Panc1 (cell line): ENCODE measurements around the gene CCL5. TPM values are rescaled to one million over a fixed set of nuclear protein-coding genes. Genes with fewer than 3 reads are reported as not detected.

Experiments used
- ATAC-seq: fragments of 200-7000 bp; cut with Tn5 transposase; 2 replicates; pipeline ENCODE4 v1.9.1; 2020; ENCODE audit warnings: mild to moderate bottlenecking, moderate library complexity
- BruUV-seq: library from RNA; stranded (reverse); fragments of 400-500 nt; replicated peaks from 2 replicates; lab custom pipeline; 2021; lab: Mats Ljungman, UMichigan
- CTCF ChIA-PET: fragments of 300-600 bp; sonication (Branson Sonifier 250); formaldehyde crosslinking; loops from one replicate; lab custom pipeline; 2022; ENCODE audit warnings: antibody characterized with exemption; lab: Charles Lee
- POLR2A ChIA-PET: fragments of 300-600 bp; sonication (Branson Sonifier 250); formaldehyde crosslinking; loops from one replicate; lab custom pipeline; 2022; ENCODE audit warnings: antibody characterized with exemption; lab: Charles Lee
- DNase-seq: peaks from one replicate; pipeline ENCODE4 v3.0.0-alpha.2; 2010; ENCODE audit warnings: low read depth, low spot score
- H3K27ac ChIP-seq: 2 replicates; pipeline ENCODE4 v1.5.1; 2011; ENCODE audit warnings: mild to moderate bottlenecking, low read length, inconsistent platforms
- H3K27me3 ChIP-seq: fragments of 200-500 bp; sonication (Bioruptor generic); 2 replicates; pipeline ENCODE4 v1.6.0; 2014; ENCODE audit warnings: low read length, inconsistent platforms; ENCODE audit not compliant: control insufficient read depth, insufficient read depth
- H3K36me3 ChIP-seq: fragments of 200-500 bp; sonication (Bioruptor generic); 2 replicates; pipeline ENCODE4 v1.5.1; 2014; ENCODE audit warnings: inconsistent platforms, mild to moderate bottlenecking, low read length, moderate library complexity; ENCODE audit not compliant: control insufficient read depth, insufficient read depth
- H3K4me1 ChIP-seq: 2 replicates; pipeline ENCODE4 v1.5.1; 2011; ENCODE audit warnings: inconsistent platforms, mild to moderate bottlenecking, low read length, moderate library complexity; ENCODE audit not compliant: control insufficient read depth, insufficient read depth
- H3K4me3 ChIP-seq, 2 experiments: 2 replicates each; pipeline ENCODE4 v1.5.1; 2011 to 2012; ENCODE audit warnings: low read depth in 2 of 2, low read length in 2 of 2, mild to moderate bottlenecking in 2 of 2, inconsistent platforms in 1 of 2, moderate library complexity in 1 of 2
- H3K9me3 ChIP-seq: fragments of 200-500 bp; sonication (Bioruptor generic); 2 replicates; pipeline ENCODE4 v1.5.1; 2014; ENCODE audit warnings: low read depth, mild to moderate bottlenecking, inconsistent platforms, low read length, moderate library complexity; ENCODE audit not compliant: control insufficient read depth, insufficient read depth
- REST ChIP-seq, 2 experiments: IDR thresholded peaks; 2 replicates each; pipeline ENCODE4 v1.6.1; 2011 to 2012; ENCODE audit warnings: low read depth in 2 of 2, control low read depth in 1 of 2, low read length in 1 of 2, mild to moderate bottlenecking in 1 of 2, moderate library complexity in 1 of 2; ENCODE audit not compliant: insufficient read depth in 1 of 2
- SIN3A ChIP-seq: IDR thresholded peaks from 2 replicates; pipeline ENCODE4 v1.6.1; 2012; ENCODE audit warnings: low read depth, mild to moderate bottlenecking, low read length, moderate library complexity, borderline replicate concordance; ENCODE audit not compliant: insufficient read depth
- in situ Hi-C: cut with HindIII; loops from 2 replicates; pipeline ENCODE4 v1.10.0; 2016; ENCODE audit warnings: low sequenced_read_pairs, low pct_unique_long_range_greater_than_20kb
- intact Hi-C: fragments of 100-400 bp; cut with micrococcal nuclease; formaldehyde crosslinking; loops from one replicate; pipeline ENCODE4 v1.10.0; 2022; ENCODE audit not compliant: unreplicated experiment
- total RNA-seq: library from RNA; stranded (reverse); gene quantifications from one replicate; pipeline ENCODE4 v1.2.1, GENCODE V29; 2021; ENCODE audit not compliant: unreplicated experiment

The CCL5 gene
- total RNA-seq, 1 experiment from 2014 or later: 15.9 TPM

GRCh38 chr17:35901631-35902175, 21.5 kb upstream of the CCL5 start:
- POLR2A ChIA-PET: interaction anchor here (0.6 kb wide), 1 partner anchor 24 kb away, joined by 14 read pairs; no protein-coding TSS in a partner anchor
- CTCF ChIA-PET: interaction anchor here (0.7 kb wide), 1 partner anchor 26 kb away, joined by 5 read pairs; no protein-coding TSS in a partner anchor
- Histone ChIP-seq H3K27me3 (no peaks in the 10 kb centered on the region), H3K27ac (no peak overlapping the region), H3K36me3 (no peaks in the 10 kb centered on the region), H3K4me3 (no peak overlapping the region), H3K4me1 (no peaks in the 10 kb centered on the region), H3K9me3 (no peaks in the 10 kb centered on the region)
- no peak for TF ChIP-seq REST (IDR thresholded peaks at IDR 0.05; ENCODE audit: insufficient read depth in 1 of 2, low read depth in 2 of 2, low read length in 1 of 2)
- no peak for ATAC-seq
- in situ Hi-C loops (no loop called here), intact Hi-C loops (no loop called here)
- DNase-seq: no peak
- BruUV-seq: no TSS peak

- Histone ChIP-seq H3K4me1 (no peaks in the 10 kb centered on the region), H3K27me3 (no peaks in the 10 kb centered on the region), H3K36me3 (no peaks in the 10 kb centered on the region), H3K4me3 (no peak overlapping the region), H3K27ac (no peak overlapping the region), H3K9me3 (no peaks in the 10 kb centered on the region)
- DNase-seq (no peak), ATAC-seq (no peak)
- ChIA-PET CTCF (interaction anchor here (0.7 kb wide), 1 partner anchor 34 kb away, joined by 4 read pairs; no protein-coding TSS in a partner anchor), POLR2A (no interaction called here)
- no peak for TF ChIP-seq SIN3A
- in situ Hi-C loops (no loop called here), intact Hi-C loops (no loop called here)
- no TSS peak for BruUV-seq
Measured at GRCh38 chr17:35900708-35901480, 20.7 kb upstream of the CCL5 start.

- intact Hi-C loops (no loop called here), in situ Hi-C loops (no loop called here)
- no peak for TF ChIP-seq REST (IDR thresholded peaks at IDR 0.05; ENCODE audit: insufficient read depth in 1 of 2, low read depth in 2 of 2, low read length in 1 of 2)
- TF ChIP-seq SIN3A: no peak
- H3K27me3 ChIP-seq: no peaks in the 10 kb centered on the region
- no peak for DNase-seq
- H3K36me3 ChIP-seq: no peaks in the 10 kb centered on the region
- H3K27ac ChIP-seq: no peak overlapping the region
- ChIA-PET POLR2A (no interaction called here), CTCF (interaction anchor here (0.7 kb wide), 1 partner anchor 33 kb away, joined by 4 read pairs; no protein-coding TSS in a partner anchor)
- no peaks in the 10 kb centered on the region for H3K9me3 ChIP-seq
- no peak overlapping the region for H3K4me3 ChIP-seq
- BruUV-seq: no TSS peak
- H3K4me1 ChIP-seq: no peaks in the 10 kb centered on the region
- no peak for ATAC-seq
Measured at GRCh38 chr17:35900280-35900679, 20.1 kb upstream of the CCL5 start.
